HFFc6 (cell line): ENCODE data around the gene PYROXD2. TPM values are rescaled to one million over a fixed set of nuclear protein-coding genes. Genes with fewer than 3 reads are reported as not detected.

Experiments
- DNase-seq: peaks from one replicate; pipeline ENCODE4 v3.0.0-alpha.2; 2018
- H3K27ac Mint-ChIP-seq: 2 replicates; pipeline ENCODE4 v1.8.0; 2020; ENCODE audit warnings: mild to moderate bottlenecking, mixed read lengths
- H3K27me3 Mint-ChIP-seq: 2 replicates; pipeline ENCODE4 v1.8.0; 2021; ENCODE audit warnings: mild to moderate bottlenecking, moderate library complexity, mixed read lengths; ENCODE audit not compliant: insufficient read depth
- H3K36me3 Mint-ChIP-seq: 2 replicates; pipeline ENCODE4 v1.8.0; 2021; ENCODE audit warnings: low read depth, mixed read lengths
- H3K4me1 Mint-ChIP-seq: 2 replicates; pipeline ENCODE4 v1.8.0; 2020; ENCODE audit warnings: low read depth, mixed read lengths
- H3K4me3 Mint-ChIP-seq: 2 replicates; pipeline ENCODE4 v1.8.0; 2020; ENCODE audit warnings: mild to moderate bottlenecking, moderate library complexity, mixed read lengths
- H3K9me3 Mint-ChIP-seq: 2 replicates; pipeline ENCODE4 v1.8.0; 2020; ENCODE audit warnings: mild to moderate bottlenecking, mixed read lengths
- long read RNA-seq: library from polyadenylated mRNA; unstranded; transcript quantifications from one replicate; pipeline ENCODE4 v2.0.0, GENCODE V29; 2019
- total RNA-seq, 6 experiments: library from RNA; stranded (reverse); fragmentation: NEBNext Ultra II Directional; extraction: Animal tissue kit (Norgen Biotek cat#: 25700); gene quantifications; 2 replicates in 1 of 6; 3 replicates in 5 of 6; pipeline ENCODE4 v1.2.3, GENCODE V29; 2021
- TF ChIP-seq, protein P1 (sequence below): fragments of 200-600 bp; sonication (generic); IDR thresholded peaks from 2 replicates; pipeline ENCODE4 v1.5.0; 2021; ENCODE audit warnings: antibody characterized with exemption, mild to moderate bottlenecking

The PYROXD2 gene
- 10 to 100 TPM in 1 of 6 experiments, 1 to 10 TPM in 5; 7.6 to 10.3 (median 8.9) TPM for total RNA-seq
- long read RNA-seq, partial matches to known transcripts: 1 of 11 reads
- long read RNA-seq, other reads (novel, unspliced or antisense): 6 of 11 reads

DNA sequence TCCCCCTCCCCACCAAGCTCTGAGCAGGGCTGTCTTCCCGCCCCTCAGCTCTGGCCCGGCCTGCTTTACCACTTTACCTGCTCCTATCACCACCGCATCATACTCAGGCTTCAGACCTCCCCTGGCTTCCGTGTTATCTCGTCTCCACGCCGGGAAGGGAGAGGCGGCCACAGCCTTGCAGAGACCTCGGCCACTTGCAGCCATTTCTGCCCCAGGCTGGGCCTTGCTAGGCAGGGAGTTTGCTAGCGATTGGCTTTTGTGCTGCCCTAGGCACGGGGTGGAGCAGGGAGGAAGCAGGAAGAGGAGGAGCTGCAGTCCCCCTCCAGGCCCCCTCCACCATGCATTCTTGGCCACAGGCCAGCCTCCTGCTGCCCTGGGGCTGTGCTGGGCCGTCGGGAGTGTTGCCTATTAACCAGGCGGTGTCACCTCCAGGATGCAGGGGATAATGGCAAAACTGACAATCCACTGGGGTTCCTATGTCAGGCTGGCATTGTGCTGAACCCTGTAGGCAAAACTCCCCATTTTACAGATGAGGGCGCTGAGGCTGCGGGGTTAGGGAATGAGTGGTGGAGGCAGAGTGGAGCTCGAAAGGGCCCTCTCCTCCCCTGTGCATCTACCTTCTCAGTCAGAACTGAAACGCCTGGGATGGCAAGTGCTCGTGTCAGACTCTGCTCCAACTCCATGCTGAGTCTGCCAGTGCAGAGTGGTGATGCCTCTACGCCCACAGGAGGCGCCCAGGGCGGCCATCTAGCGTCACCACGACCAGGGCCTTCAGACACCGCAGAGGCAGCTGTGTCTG is at the start of gene PYROXD2:
TSS of gene PYROXD2 (minus strand) at position 251 of the 799 bp plus-strand sequence. CDS start at position 204, 47 bp downstream.
- H3K27ac Mint-ChIP-seq: peak within 1 kb of the TSS; percentile 78
- peak; percentile 87 for DNase-seq
- peaks cover 32% of the 10 kb centered on the region for H3K4me1 Mint-ChIP-seq
- H3K36me3 Mint-ChIP-seq: peaks cover 5% of the 10 kb centered on the region
- peak within 1 kb of the TSS; percentile 89 for H3K4me3 Mint-ChIP-seq
- no peaks in the 10 kb centered on the region for H3K9me3 Mint-ChIP-seq
- H3K27me3 Mint-ChIP-seq: peaks cover 2% of the 10 kb centered on the region; the same call in 1 of the 2 replicates
- TF ChIP-seq, protein P1, sequence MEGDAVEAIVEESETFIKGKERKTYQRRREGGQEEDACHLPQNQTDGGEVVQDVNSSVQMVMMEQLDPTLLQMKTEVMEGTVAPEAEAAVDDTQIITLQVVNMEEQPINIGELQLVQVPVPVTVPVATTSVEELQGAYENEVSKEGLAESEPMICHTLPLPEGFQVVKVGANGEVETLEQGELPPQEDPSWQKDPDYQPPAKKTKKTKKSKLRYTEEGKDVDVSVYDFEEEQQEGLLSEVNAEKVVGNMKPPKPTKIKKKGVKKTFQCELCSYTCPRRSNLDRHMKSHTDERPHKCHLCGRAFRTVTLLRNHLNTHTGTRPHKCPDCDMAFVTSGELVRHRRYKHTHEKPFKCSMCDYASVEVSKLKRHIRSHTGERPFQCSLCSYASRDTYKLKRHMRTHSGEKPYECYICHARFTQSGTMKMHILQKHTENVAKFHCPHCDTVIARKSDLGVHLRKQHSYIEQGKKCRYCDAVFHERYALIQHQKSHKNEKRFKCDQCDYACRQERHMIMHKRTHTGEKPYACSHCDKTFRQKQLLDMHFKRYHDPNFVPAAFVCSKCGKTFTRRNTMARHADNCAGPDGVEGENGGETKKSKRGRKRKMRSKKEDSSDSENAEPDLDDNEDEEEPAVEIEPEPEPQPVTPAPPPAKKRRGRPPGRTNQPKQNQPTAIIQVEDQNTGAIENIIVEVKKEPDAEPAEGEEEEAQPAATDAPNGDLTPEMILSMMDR: no peak

DNA sequence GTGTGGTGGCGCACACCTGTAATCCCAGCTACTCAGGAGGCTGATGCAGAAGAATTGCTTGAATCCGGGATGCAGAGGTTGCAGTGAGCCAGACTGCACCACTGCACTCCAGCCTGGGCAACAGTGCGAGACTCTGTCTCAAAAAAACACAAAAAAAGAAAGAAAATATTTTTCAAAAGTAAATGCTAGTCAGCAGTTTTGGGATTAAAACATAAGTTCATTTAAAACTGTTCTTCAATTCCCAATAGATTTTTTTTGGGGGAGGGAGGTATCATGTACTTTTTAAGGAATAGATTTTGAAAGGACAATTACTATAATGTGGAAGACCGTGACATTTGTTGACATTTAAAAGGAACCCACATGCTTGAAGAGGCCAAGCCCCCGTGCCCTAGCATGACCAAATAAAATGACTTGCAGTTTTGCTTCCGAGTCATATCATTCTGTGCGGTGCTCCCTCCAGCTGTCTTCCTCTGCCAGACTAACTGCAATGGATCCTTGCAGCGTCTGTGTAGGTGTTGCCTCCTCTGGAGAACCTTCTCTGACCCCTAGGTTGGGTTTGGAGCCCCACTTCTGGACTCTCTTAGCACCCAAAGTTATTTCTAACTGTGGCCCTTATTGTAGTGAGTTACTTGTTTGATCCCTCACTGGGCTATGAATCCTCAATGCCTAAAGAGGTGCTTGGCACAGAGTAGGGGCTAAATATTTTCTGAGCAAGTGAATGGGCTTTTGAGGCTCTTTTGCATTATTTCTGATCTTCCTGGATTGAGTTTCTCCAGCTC is 49.2 kb upstream of the PYROXD2 start:
- Mint-ChIP-seq H3K27ac (no peak overlapping the region), H3K9me3 (no peaks in the 10 kb centered on the region), H3K27me3 (peaks cover 3% of the 10 kb centered on the region), H3K4me1 (peaks cover 40% of the 10 kb centered on the region), H3K36me3 (no peaks in the 10 kb centered on the region), H3K4me3 (no peak overlapping the region)
- TF ChIP-seq, protein P1: no peak
- DNase-seq: no peak

DNA sequence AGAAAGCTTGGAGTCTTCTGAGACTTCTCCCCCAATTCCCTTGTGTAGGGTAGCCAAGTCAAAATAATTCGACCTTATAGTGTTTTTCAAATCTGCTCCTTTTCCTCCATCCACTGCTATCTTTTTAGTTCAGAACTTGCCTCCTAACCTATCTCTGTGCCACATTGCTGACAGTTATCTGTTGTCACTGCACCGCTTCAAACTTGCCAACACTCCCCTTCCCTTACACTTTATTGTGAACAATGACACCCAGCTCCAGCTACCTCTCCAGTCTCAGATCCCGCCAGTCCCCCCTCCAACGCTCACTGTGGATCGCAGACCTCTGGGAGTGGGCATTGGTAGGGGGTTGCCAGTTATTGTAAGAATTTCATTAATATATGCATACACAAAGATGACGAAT is 48.0 kb upstream of the PYROXD2 start:
- no peaks in the 10 kb centered on the region for H3K9me3 Mint-ChIP-seq
- no peaks in the 10 kb centered on the region for H3K36me3 Mint-ChIP-seq
- H3K27me3 Mint-ChIP-seq: peaks cover 3% of the 10 kb centered on the region
- H3K27ac Mint-ChIP-seq: no peak overlapping the region
- DNase-seq: no peak
- H3K4me1 Mint-ChIP-seq: peaks cover 34% of the 10 kb centered on the region
- H3K4me3 Mint-ChIP-seq: no peak overlapping the region
- TF ChIP-seq, protein P1: no peak

DNA sequence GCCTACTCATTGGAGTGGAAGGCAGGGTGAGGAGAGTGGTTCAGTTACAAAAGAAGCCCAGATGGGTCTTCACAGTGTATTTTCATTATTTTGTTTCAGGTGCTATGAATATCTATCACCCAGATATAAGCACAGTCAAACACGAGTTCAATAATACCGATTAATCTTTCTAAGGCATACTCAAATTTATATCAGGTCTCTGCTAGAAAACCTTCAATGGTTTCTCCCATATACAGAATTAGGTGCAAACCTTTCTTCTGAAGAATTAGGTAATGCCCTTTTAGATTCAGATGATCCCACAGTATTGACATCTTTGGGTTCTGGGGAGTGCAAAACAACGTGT is 46.5 kb upstream of the PYROXD2 start:
- peaks cover 25% of the 10 kb centered on the region for H3K4me1 Mint-ChIP-seq
- DNase-seq: no peak
- H3K27ac Mint-ChIP-seq: peak overlapping the region; percentile 74
- TF ChIP-seq, protein P1: no peak
- no peaks in the 10 kb centered on the region for H3K9me3 Mint-ChIP-seq
- no peaks in the 10 kb centered on the region for H3K36me3 Mint-ChIP-seq
- peak overlapping the region; percentile 33 for H3K4me3 Mint-ChIP-seq
- peaks cover 3% of the 10 kb centered on the region for H3K27me3 Mint-ChIP-seq

DNA sequence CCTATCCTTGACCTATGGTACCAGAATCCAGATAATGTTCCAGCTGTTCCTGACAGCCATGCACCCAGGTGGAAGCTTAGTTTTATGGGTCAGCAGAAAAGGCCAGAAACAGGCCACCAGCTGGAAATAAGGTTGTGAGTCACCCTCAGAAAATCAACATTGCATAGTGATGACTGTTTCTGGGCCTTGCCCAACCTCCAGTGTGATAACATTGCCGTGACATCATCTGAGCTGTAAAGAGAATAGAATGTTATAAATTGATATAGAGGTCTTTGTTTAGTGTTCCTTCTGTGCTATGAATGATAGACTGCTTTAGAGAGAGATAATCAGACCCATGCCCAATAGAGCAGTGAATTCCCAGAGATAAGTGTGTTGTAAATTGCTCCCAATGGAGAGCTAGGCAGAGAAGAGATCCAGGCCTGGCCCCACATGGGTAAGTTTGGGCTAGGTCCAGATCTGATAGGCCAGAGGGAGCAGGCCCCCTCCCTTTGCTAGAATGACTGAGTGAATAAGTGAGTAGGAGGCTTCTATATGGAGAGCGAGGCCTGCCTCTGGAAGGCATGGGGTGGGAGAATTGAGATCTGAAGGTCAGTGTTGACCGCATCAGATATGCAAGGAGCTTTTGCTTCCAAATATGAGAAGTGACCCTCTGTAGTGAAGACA is 46.0 kb upstream of the PYROXD2 start:
- Mint-ChIP-seq H3K9me3 (no peaks in the 10 kb centered on the region), H3K27me3 (peaks cover 3% of the 10 kb centered on the region), H3K4me3 (peak overlapping the region; percentile 33), H3K27ac (peak overlapping the region; percentile 74), H3K4me1 (peaks cover 25% of the 10 kb centered on the region), H3K36me3 (no peaks in the 10 kb centered on the region)
- peak; percentile 89 for DNase-seq
- TF ChIP-seq, protein P1: no peak
